GM23338 (cell line): ENCODE results near the gene KIAA1217. TPM values are rescaled to one million over a fixed set of nuclear protein-coding genes. Genes with fewer than 3 reads are reported as not detected.

Experiments used
- ATAC-seq: fragments of 200-7000 bp; cut with Tn5 transposase; 3 replicates; pipeline ENCODE4 v1.9.1; 2020
- DNase-seq: peaks from one replicate; pipeline ENCODE4 v3.0.0-alpha.2; 2015; ENCODE audit warnings: low spot score
- H2AFZ ChIP-seq: fragments of 200-600 bp; sonication (generic); 2 replicates; pipeline ENCODE4 v1.8.0; 2016; ENCODE audit warnings: antibody characterized with exemption, mild to moderate bottlenecking, moderate library complexity
- H3F3A ChIP-seq: fragments of 200-600 bp; sonication (generic); replicated peaks from 2 replicates; pipeline ENCODE4 v1.8.0; 2017; ENCODE audit warnings: antibody characterized with exemption, mixed run types, low read depth
- H3K27ac ChIP-seq: fragments of 200-600 bp; sonication (generic); 2 replicates; pipeline ENCODE4 v1.6.1; 2016; ENCODE audit warnings: low read depth
- H3K27me3 ChIP-seq: fragments of 200-600 bp; sonication (generic); 2 replicates; pipeline ENCODE4 v1.8.0; 2016; ENCODE audit warnings: mild to moderate bottlenecking, mixed run types, moderate library complexity; ENCODE audit not compliant: insufficient read depth
- H3K36me3 ChIP-seq: fragments of 200-600 bp; sonication (generic); 2 replicates; pipeline ENCODE4 v1.8.0; 2016; ENCODE audit warnings: mild to moderate bottlenecking; ENCODE audit not compliant: insufficient read depth
- H3K4me1 ChIP-seq: fragments of 200-600 bp; sonication (generic); 2 replicates; pipeline ENCODE4 v1.8.0; 2016; ENCODE audit warnings: mild to moderate bottlenecking, moderate library complexity; ENCODE audit not compliant: insufficient read depth
- H3K4me2 ChIP-seq: fragments of 200-600 bp; sonication (generic); 2 replicates; pipeline ENCODE4 v1.7.1; 2017; ENCODE audit warnings: mixed run types
- H3K4me3 ChIP-seq: fragments of 200-600 bp; sonication (generic); 2 replicates; pipeline ENCODE4 v1.6.1; 2016; ENCODE audit warnings: mixed run types
- H3K79me2 ChIP-seq: fragments of 200-600 bp; sonication (generic); replicated peaks from 2 replicates; pipeline ENCODE4 v1.8.0; 2017; ENCODE audit warnings: mild to moderate bottlenecking; ENCODE audit not compliant: insufficient read depth
- H3K9me2 ChIP-seq: fragments of 200-600 bp; sonication (generic); 2 replicates; pipeline ENCODE4 v1.8.0; 2017; ENCODE audit not compliant: insufficient read depth
- H4K20me1 ChIP-seq: fragments of 200-600 bp; sonication (generic); replicated peaks from 2 replicates; pipeline ENCODE4 v1.8.0; 2017; ENCODE audit warnings: mild to moderate bottlenecking; ENCODE audit not compliant: insufficient read depth
- H3K27ac Mint-ChIP-seq: 2 replicates; pipeline ENCODE4 v1.8.0; 2020; ENCODE audit warnings: inconsistent platforms, mild to moderate bottlenecking, moderate library complexity, mixed read lengths
- H3K27me3 Mint-ChIP-seq: 3 replicates; pipeline ENCODE4 v1.8.0; 2022; ENCODE audit warnings: low read depth, mild to moderate bottlenecking, moderate library complexity, mixed read lengths, inconsistent platforms; ENCODE audit not compliant: insufficient read depth, poor library complexity
- H3K36me3 Mint-ChIP-seq: 3 replicates; pipeline ENCODE4 v1.8.0; 2021; ENCODE audit warnings: low read depth, mild to moderate bottlenecking, inconsistent platforms, moderate library complexity, mixed read lengths
- H3K4me1 Mint-ChIP-seq: 3 replicates; pipeline ENCODE4 v1.8.0; 2020; ENCODE audit warnings: mild to moderate bottlenecking, inconsistent platforms, mixed read lengths
- H3K4me3 Mint-ChIP-seq: 3 replicates; pipeline ENCODE4 v1.8.0; 2021; ENCODE audit warnings: moderate library complexity, mild to moderate bottlenecking, inconsistent platforms, mixed read lengths
- H3K9me3 Mint-ChIP-seq: 3 replicates; pipeline ENCODE4 v1.8.0; 2020; ENCODE audit warnings: moderate library complexity, mild to moderate bottlenecking, inconsistent platforms, mixed read lengths
- CREB1 ChIP-seq: fragments of 250-450 bp; sonication (Bioruptor Pico); IDR thresholded peaks from 2 replicates; pipeline ENCODE4 v1.5.0; 2020; ENCODE audit warnings: low read depth, mild to moderate bottlenecking, moderate library complexity
- EZH2 ChIP-seq: fragments of 200-600 bp; sonication (generic); IDR thresholded peaks from one replicate; pipeline ENCODE4 v1.8.0; 2017; ENCODE audit warnings: antibody characterized with exemption, mild to moderate bottlenecking, low read depth; ENCODE audit not compliant: unreplicated experiment
- EZH2phosphoT487 ChIP-seq: fragments of 200-600 bp; sonication (generic); IDR thresholded peaks from one replicate; pipeline ENCODE4 v1.8.1; 2018; ENCODE audit warnings: antibody characterized with exemption; ENCODE audit not compliant: unreplicated experiment
- JUNB ChIP-seq: IDR thresholded peaks from one replicate; pipeline ENCODE4 v1.6.1; 2016; ENCODE audit warnings: antibody characterized with exemption; ENCODE audit not compliant: unreplicated experiment
- NANOG ChIP-seq: IDR thresholded peaks from 2 replicates; pipeline ENCODE4 v1.6.1; 2016; ENCODE audit warnings: antibody characterized with exemption, borderline replicate concordance
- STAT1 ChIP-seq: IDR thresholded peaks from one replicate; pipeline ENCODE4 v1.6.1; 2016; ENCODE audit warnings: antibody characterized with exemption; ENCODE audit not compliant: unreplicated experiment
- ZNF114 ChIP-seq: fragments of 250-450 bp; sonication (Bioruptor Pico); IDR thresholded peaks from 2 replicates; pipeline ENCODE4 v1.5.0; 2020; ENCODE audit warnings: mild to moderate bottlenecking, moderate library complexity
- ZNF331 ChIP-seq: fragments of 250-450 bp; sonication (Bioruptor Pico); IDR thresholded peaks from 2 replicates; pipeline ENCODE4 v1.5.0; 2020; ENCODE audit warnings: low read depth, mild to moderate bottlenecking, moderate library complexity
- polyA plus RNA-seq: library from polyadenylated mRNA; unstranded; fragments of >200 nt; fragmentation: Nextera tagmentation; extraction: Ambion mirVana; gene quantifications from 2 replicates; pipeline ENCODE4 v1.2.1, GENCODE V29; 2016
- total RNA-seq: library from RNA; depleted of rRNA; stranded (reverse); fragments of >200 nt; shearing (Covaris generic); gene quantifications from 2 replicates; pipeline ENCODE4 v1.2.3, GENCODE V29; 2014
- TF ChIP-seq, protein P1 (sequence below): IDR thresholded peaks from 2 replicates; pipeline ENCODE4 v1.6.1; 2016; ENCODE audit warnings: antibody characterized with exemption
- TF ChIP-seq, protein P2 (sequence below): IDR thresholded peaks from one replicate; pipeline ENCODE4 v1.6.1; 2018; ENCODE audit warnings: antibody characterized with exemption; ENCODE audit not compliant: unreplicated experiment
- TF ChIP-seq, protein P3 (sequence below): fragments of 250-450 bp; sonication (Bioruptor Pico); IDR thresholded peaks from 2 replicates; pipeline ENCODE4 v1.5.0; 2020; ENCODE audit warnings: mild to moderate bottlenecking, moderate library complexity
- TF ChIP-seq, protein P4 (sequence below), 2 experiments: fragments of 200-600 bp in 1 of 2; sonication (generic) in 1 of 2; conservative IDR thresholded peaks; 2 replicates each; pipeline versions ENCODE4 v1.5.1 to v1.6.1; 2016 to 2017; ENCODE audit warnings: antibody characterized with exemption in 2 of 2, low read depth in 2 of 2, mild to moderate bottlenecking in 2 of 2, moderate library complexity in 1 of 2

The KIAA1217 gene
- total and polyA plus RNA-seq, 2 experiments from 2014 or later = 6.4 to 9.1 TPM

DNA sequence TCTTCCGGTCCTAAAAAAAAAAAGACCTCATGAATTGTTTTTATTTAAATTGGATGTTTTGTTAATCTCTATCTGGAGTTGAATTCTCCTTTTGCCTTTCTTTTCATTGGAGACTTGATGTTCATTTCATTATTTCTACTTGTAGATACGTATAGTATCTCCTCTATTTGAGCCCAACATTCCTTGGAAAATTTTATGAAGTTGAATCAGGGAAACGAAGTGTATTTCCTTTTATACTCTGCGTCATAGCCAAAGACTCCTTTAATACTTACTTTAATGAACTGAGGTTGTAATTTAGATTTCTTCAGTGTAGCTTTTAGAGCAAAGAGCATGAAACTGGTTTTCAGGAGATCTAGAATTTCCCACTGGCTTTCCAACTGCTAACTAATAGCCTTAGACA lies 132.4 kb downstream of the KIAA1217 start (continued):
- TF ChIP-seq, protein P1, sequence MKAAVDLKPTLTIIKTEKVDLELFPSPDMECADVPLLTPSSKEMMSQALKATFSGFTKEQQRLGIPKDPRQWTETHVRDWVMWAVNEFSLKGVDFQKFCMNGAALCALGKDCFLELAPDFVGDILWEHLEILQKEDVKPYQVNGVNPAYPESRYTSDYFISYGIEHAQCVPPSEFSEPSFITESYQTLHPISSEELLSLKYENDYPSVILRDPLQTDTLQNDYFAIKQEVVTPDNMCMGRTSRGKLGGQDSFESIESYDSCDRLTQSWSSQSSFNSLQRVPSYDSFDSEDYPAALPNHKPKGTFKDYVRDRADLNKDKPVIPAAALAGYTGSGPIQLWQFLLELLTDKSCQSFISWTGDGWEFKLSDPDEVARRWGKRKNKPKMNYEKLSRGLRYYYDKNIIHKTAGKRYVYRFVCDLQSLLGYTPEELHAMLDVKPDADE = no peak
- no peak for TF ChIP-seq STAT1
- no peak for TF ChIP-seq ZNF114

DNA sequence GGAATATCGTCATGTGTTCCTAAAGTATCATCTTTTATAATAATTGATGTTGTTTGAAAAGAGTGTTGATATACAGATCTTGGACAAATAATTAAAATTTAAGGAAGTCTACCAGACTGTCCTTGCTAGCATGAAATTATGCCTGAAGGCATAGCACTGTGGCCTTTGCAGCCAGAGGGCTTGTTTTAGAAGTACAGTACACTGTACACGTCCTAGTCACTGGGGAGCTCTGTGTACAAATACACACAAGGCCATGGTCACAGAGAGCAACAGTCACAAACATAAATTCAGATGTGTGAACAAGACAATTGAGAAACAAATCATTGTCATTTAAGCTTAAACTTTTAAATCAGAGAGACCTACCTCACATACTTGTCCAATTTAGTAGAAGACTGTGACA lies 133.0 kb downstream of the KIAA1217 start:
- Histone ChIP-seq H3K79me2 (no peaks in the 10 kb centered on the region), H3K4me2 (no peak overlapping the region), H3K4me3 (no peak overlapping the region), H2AFZ (no peak overlapping the region), H3K4me1 (no peaks in the 10 kb centered on the region), H3K9me2 (no peaks in the 10 kb centered on the region), H3K27ac (no peak overlapping the region), H3F3A (no peaks in the 10 kb centered on the region), H3K27me3 (no peaks in the 10 kb centered on the region), H4K20me1 (no peaks in the 10 kb centered on the region), H3K36me3 (no peaks in the 10 kb centered on the region)
- DNase-seq (no peak), ATAC-seq (no peak)
- Mint-ChIP-seq H3K27ac (no peak overlapping the region), H3K4me1 (peaks cover 6% of the 10 kb centered on the region; the same call in 2 of the 3 replicates), H3K36me3 (no peaks in the 10 kb centered on the region), H3K4me3 (no peak overlapping the region), H3K27me3 (no peaks in the 10 kb centered on the region), H3K9me3 (no peaks in the 10 kb centered on the region)
- TF ChIP-seq STAT1 (no peak), CREB1 (CRISPR knock-in tag) (no peak), JUNB (no peak), NANOG (no peak), ZNF331 (CRISPR knock-in tag) (no peak), ZNF114 (no peak), EZH2phosphoT487 (no peak), EZH2 (no peak)
- TF ChIP-seq, protein P1 = no peak
- TF ChIP-seq, protein P2, sequence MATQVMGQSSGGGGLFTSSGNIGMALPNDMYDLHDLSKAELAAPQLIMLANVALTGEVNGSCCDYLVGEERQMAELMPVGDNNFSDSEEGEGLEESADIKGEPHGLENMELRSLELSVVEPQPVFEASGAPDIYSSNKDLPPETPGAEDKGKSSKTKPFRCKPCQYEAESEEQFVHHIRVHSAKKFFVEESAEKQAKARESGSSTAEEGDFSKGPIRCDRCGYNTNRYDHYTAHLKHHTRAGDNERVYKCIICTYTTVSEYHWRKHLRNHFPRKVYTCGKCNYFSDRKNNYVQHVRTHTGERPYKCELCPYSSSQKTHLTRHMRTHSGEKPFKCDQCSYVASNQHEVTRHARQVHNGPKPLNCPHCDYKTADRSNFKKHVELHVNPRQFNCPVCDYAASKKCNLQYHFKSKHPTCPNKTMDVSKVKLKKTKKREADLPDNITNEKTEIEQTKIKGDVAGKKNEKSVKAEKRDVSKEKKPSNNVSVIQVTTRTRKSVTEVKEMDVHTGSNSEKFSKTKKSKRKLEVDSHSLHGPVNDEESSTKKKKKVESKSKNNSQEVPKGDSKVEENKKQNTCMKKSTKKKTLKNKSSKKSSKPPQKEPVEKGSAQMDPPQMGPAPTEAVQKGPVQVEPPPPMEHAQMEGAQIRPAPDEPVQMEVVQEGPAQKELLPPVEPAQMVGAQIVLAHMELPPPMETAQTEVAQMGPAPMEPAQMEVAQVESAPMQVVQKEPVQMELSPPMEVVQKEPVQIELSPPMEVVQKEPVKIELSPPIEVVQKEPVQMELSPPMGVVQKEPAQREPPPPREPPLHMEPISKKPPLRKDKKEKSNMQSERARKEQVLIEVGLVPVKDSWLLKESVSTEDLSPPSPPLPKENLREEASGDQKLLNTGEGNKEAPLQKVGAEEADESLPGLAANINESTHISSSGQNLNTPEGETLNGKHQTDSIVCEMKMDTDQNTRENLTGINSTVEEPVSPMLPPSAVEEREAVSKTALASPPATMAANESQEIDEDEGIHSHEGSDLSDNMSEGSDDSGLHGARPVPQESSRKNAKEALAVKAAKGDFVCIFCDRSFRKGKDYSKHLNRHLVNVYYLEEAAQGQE = no peak
- TF ChIP-seq, protein P3, sequence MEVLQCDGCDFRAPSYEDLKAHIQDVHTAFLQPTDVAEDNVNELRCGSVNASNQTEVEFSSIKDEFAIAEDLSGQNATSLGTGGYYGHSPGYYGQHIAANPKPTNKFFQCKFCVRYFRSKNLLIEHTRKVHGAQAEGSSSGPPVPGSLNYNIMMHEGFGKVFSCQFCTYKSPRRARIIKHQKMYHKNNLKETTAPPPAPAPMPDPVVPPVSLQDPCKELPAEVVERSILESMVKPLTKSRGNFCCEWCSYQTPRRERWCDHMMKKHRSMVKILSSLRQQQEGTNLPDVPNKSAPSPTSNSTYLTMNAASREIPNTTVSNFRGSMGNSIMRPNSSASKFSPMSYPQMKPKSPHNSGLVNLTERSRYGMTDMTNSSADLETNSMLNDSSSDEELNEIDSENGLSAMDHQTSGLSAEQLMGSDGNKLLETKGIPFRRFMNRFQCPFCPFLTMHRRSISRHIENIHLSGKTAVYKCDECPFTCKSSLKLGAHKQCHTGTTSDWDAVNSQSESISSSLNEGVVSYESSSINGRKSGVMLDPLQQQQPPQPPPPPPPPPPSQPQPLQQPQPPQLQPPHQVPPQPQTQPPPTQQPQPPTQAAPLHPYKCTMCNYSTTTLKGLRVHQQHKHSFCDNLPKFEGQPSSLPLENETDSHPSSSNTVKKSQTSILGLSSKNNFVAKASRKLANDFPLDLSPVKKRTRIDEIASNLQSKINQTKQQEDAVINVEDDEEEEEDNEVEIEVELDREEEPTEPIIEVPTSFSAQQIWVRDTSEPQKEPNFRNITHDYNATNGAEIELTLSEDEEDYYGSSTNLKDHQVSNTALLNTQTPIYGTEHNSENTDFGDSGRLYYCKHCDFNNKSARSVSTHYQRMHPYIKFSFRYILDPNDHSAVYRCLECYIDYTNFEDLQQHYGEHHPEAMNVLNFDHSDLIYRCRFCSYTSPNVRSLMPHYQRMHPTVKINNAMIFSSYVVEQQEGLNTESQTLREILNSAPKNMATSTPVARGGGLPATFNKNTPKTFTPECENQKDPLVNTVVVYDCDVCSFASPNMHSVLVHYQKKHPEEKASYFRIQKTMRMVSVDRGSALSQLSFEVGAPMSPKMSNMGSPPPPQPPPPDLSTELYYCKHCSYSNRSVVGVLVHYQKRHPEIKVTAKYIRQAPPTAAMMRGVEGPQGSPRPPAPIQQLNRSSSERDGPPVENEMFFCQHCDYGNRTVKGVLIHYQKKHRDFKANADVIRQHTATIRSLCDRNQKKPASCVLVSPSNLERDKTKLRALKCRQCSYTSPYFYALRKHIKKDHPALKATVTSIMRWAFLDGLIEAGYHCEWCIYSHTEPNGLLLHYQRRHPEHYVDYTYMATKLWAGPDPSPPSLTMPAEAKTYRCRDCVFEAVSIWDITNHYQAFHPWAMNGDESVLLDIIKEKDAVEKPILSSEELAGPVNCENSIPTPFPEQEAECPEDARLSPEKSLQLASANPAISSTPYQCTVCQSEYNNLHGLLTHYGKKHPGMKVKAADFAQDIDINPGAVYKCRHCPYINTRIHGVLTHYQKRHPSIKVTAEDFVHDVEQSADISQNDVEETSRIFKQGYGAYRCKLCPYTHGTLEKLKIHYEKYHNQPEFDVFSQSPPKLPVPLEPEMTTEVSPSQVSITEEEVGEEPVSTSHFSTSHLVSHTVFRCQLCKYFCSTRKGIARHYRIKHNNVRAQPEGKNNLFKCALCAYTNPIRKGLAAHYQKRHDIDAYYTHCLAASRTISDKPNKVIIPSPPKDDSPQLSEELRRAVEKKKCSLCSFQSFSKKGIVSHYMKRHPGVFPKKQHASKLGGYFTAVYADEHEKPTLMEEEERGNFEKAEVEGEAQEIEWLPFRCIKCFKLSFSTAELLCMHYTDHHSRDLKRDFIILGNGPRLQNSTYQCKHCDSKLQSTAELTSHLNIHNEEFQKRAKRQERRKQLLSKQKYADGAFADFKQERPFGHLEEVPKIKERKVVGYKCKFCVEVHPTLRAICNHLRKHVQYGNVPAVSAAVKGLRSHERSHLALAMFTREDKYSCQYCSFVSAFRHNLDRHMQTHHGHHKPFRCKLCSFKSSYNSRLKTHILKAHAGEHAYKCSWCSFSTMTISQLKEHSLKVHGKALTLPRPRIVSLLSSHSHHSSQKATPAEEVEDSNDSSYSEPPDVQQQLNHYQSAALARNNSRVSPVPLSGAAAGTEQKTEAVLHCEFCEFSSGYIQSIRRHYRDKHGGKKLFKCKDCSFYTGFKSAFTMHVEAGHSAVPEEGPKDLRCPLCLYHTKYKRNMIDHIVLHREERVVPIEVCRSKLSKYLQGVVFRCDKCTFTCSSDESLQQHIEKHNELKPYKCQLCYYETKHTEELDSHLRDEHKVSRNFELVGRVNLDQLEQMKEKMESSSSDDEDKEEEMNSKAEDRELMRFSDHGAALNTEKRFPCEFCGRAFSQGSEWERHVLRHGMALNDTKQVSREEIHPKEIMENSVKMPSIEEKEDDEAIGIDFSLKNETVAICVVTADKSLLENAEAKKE = no peak
- TF ChIP-seq, protein P4, sequence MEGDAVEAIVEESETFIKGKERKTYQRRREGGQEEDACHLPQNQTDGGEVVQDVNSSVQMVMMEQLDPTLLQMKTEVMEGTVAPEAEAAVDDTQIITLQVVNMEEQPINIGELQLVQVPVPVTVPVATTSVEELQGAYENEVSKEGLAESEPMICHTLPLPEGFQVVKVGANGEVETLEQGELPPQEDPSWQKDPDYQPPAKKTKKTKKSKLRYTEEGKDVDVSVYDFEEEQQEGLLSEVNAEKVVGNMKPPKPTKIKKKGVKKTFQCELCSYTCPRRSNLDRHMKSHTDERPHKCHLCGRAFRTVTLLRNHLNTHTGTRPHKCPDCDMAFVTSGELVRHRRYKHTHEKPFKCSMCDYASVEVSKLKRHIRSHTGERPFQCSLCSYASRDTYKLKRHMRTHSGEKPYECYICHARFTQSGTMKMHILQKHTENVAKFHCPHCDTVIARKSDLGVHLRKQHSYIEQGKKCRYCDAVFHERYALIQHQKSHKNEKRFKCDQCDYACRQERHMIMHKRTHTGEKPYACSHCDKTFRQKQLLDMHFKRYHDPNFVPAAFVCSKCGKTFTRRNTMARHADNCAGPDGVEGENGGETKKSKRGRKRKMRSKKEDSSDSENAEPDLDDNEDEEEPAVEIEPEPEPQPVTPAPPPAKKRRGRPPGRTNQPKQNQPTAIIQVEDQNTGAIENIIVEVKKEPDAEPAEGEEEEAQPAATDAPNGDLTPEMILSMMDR (conservative IDR thresholded peaks at IDR 0.05; ENCODE audit: low read depth in 2 of 2) = no peak
